ENCODE data around the gene SRPK1.

DNA sequence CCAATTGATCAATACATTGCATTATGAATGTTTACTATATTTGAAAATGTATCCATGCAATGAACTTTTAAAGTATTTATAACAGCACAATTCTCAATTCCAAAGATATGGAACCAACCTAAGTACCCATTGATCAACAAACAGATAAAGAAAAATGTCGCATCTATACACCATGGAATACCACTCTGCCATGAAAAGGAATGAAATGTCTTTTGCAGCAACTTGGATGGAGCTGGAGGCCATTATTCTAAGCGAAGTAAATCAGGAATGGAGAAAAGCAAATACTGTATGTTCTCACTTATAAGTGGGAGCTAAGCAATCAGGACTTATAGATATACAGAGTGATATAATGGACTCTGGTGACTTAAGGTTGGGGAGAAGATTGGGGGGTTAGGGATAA, 22.9 kb downstream of the SRPK1 start:
- TF ChIP-seq PRMT3 (CRISPR knock-in tag; IDR thresholded peaks at IDR 0.05; ENCODE audit: borderline replicate concordance, low read depth): no peak
- no peak for TF ChIP-seq MXI1 (IDR thresholded peaks at IDR 0.05; ENCODE audit: borderline replicate concordance, low read depth, low read length)

Measured in HepG2 (cell line).